Gastroesophageal sphincter (tissue), 4 donors: Measurements from ENCODE around the gene ARID1A. TPM values are rescaled to one million over a fixed set of nuclear protein-coding genes. Genes with fewer than 3 reads are reported as not detected.
A peak's percentile ranks its signal among the peaks of the same experiment; 100 is the strongest.

Experiments
- ATAC-seq: fragments of 150-250 bp; one replicate; pipeline ENCODE4 v1.9.1; 2016; ENCODE audit warnings: mild to moderate bottlenecking, moderate library complexity
- H3K27ac ChIP-seq, 4 donors: fragments of 200-600 bp; sonication (generic) in 3 of 4; 1 replicate in 3 of 4; 2 replicates in 1 of 4; pipeline ENCODE4 v1.5.1; 2016 to 2019
- H3K27me3 ChIP-seq: fragments of 200-600 bp; sonication (generic); one replicate; pipeline ENCODE4 v1.5.1; 2019
- H3K36me3 ChIP-seq, 2 donors: fragments of 200-600 bp; sonication (generic); one replicate each; pipeline ENCODE4 v1.5.1; 2019; ENCODE audit warnings: control low read depth in 1 of 2
- H3K4me1 ChIP-seq, 3 donors: fragments of 200-600 bp; sonication (generic); 1 replicate in 2 of 3; 2 replicates in 1 of 3; pipeline ENCODE4 v1.5.1; 2016 to 2019; ENCODE audit warnings: control low read depth in 2 of 3
- H3K4me3 ChIP-seq, 2 donors: fragments of 200-600 bp; sonication (generic); one replicate each; pipeline ENCODE4 v1.5.1; 2019; ENCODE audit warnings: mild to moderate bottlenecking in 1 of 2, moderate library complexity in 1 of 2
- H3K9me3 ChIP-seq, 3 donors: fragments of 200-600 bp; sonication (generic); one replicate each; pipeline ENCODE4 v1.5.1; 2017 to 2019; ENCODE audit warnings: control low read depth in 2 of 3
- EP300 ChIP-seq: sonication (generic); formaldehyde crosslinking; IDR thresholded peaks from one replicate; pipeline ENCODE4 v1.6.1; 2017; ENCODE audit warnings: antibody characterized with exemption, mild to moderate bottlenecking
- POLR2A ChIP-seq, 2 donors: fragments of 450-650 bp; IDR thresholded peaks; one replicate each; pipeline ENCODE4 v1.6.1; 2017; ENCODE audit warnings: antibody characterized with exemption in 2 of 2, mild to moderate bottlenecking in 2 of 2, moderate library complexity in 1 of 2
- POLR2AphosphoS5 ChIP-seq: sonication (generic); formaldehyde crosslinking; IDR thresholded peaks from one replicate; pipeline ENCODE4 v1.6.1; 2017; ENCODE audit warnings: antibody characterized with exemption
- WGBS, 2 donors: methylation state at CpG; one replicate each; pipeline ENCODE4 v1.1.5; 2018; ENCODE audit warnings: low coverage in 1 of 2; 5-methylcytosine and 5-hydroxymethylcytosine counted together
- total RNA-seq, 4 donors: library from RNA; depleted of rRNA; stranded (reverse); fragments of >200 nt; gene quantifications; one replicate each; pipeline ENCODE4 v1.1.0, GENCODE V29; 2016
- TF ChIP-seq, protein P1 (sequence below), 4 experiments: fragments of 200-600 bp in 2 of 4; fragments of 450-650 bp in 2 of 4; sonication (generic) in 1 of 4; IDR thresholded peaks; one replicate each; pipeline ENCODE4 v1.5.1; 2017 to 2019; ENCODE audit warnings: antibody characterized with exemption in 4 of 4, mild to moderate bottlenecking in 2 of 4, moderate library complexity in 2 of 4

Gene ARID1A
- total RNA-seq, 4 donors from 2014 or later, result 28.2 to 64.2 (median 42.6) TPM

DNA sequence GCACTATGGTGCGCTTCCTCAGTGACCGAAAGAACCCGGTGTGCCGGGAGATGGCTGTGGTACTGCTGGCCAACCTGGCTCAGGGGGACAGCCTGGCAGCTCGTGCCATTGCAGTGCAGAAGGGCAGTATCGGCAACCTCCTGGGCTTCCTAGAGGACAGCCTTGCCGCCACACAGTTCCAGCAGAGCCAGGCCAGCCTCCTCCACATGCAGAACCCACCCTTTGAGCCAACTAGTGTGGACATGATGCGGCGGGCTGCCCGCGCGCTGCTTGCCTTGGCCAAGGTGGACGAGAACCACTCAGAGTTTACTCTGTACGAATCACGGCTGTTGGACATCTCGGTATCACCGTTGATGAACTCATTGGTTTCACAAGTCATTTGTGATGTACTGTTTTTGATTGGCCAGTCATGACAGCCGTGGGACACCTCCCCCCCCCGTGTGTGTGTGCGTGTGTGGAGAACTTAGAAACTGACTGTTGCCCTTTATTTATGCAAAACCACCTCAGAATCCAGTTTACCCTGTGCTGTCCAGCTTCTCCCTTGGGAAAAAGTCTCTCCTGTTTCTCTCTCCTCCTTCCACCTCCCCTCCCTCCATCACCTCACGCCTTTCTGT is 84.6 kb downstream of the ARID1A start:
- TF ChIP-seq POLR2A (IDR thresholded peaks at IDR 0.05) (no peak), EP300 (no peak), POLR2AphosphoS5 (no peak)
- TF ChIP-seq, protein P1, sequence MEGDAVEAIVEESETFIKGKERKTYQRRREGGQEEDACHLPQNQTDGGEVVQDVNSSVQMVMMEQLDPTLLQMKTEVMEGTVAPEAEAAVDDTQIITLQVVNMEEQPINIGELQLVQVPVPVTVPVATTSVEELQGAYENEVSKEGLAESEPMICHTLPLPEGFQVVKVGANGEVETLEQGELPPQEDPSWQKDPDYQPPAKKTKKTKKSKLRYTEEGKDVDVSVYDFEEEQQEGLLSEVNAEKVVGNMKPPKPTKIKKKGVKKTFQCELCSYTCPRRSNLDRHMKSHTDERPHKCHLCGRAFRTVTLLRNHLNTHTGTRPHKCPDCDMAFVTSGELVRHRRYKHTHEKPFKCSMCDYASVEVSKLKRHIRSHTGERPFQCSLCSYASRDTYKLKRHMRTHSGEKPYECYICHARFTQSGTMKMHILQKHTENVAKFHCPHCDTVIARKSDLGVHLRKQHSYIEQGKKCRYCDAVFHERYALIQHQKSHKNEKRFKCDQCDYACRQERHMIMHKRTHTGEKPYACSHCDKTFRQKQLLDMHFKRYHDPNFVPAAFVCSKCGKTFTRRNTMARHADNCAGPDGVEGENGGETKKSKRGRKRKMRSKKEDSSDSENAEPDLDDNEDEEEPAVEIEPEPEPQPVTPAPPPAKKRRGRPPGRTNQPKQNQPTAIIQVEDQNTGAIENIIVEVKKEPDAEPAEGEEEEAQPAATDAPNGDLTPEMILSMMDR (IDR thresholded peaks at IDR 0.05), result no peak
- peaks cover 0 to 61% of the 10 kb centered on the region in 2 donors for H3K36me3 ChIP-seq
- WGBS, 2 donors, result 67 to 83% methylated on average over 3 to 9 of the region's 21 CpGs
- peaks cover 7 to 42% (median 18%) of the 10 kb centered on the region in 3 donors for H3K4me1 ChIP-seq
- H3K9me3 ChIP-seq, result no peaks in the 10 kb centered on the region
- H3K4me3 ChIP-seq, result no peak overlapping the region
- no peak overlapping the region for H3K27ac ChIP-seq
- H3K27me3 ChIP-seq, result no peaks in the 10 kb centered on the region
- ATAC-seq, result no peak

- TF ChIP-seq POLR2AphosphoS5 (no peak), EP300 (no peak), POLR2A (IDR thresholded peaks at IDR 0.05) (no peak)
- TF ChIP-seq, protein P1 (IDR thresholded peaks at IDR 0.05), result no peak
- ATAC-seq, result no peak
- Histone ChIP-seq H3K36me3 (peaks cover 0 to 53% of the 10 kb centered on the region in 2 donors), H3K9me3 (no peaks in the 10 kb centered on the region), H3K27me3 (no peaks in the 10 kb centered on the region), H3K4me3 (no peak overlapping the region), H3K27ac (no peak overlapping the region), H3K4me1 (peaks cover 10 to 45% (median 25%) of the 10 kb centered on the region in 3 donors)
- WGBS, 2 donors, result 50 to 73% methylated on average over 10 to 11 of the region's 11 CpGs
These were observed 85.5 kb downstream of the ARID1A start for GRCh38 chr1:26781206-26781825.

GRCh38 chr1:26782521-26783212 is 86.9 kb downstream of the ARID1A start:
- H3K4me3 ChIP-seq, result no peak overlapping the region
- peaks cover 10 to 54% (median 32%) of the 10 kb centered on the region in 3 donors for H3K4me1 ChIP-seq
- no peak for ATAC-seq
- 32 to 57% methylated on average over 3 of the region's 3 CpGs for WGBS, 2 donors
- no peaks in the 10 kb centered on the region for H3K27me3 ChIP-seq
- no peaks in the 10 kb centered on the region for H3K9me3 ChIP-seq
- peak overlapping the region in 3 of 4 donors; percentile 32 to 99 (median 46) for H3K27ac ChIP-seq
- TF ChIP-seq, protein P1 (IDR thresholded peaks at IDR 0.05), result no peak
- peaks cover 0 to 39% of the 10 kb centered on the region in 2 donors for H3K36me3 ChIP-seq

GRCh38 chr1:26783646-26784022 is 87.8 kb downstream of the ARID1A start:
- H3K27ac ChIP-seq, result peak overlapping the region; percentile 60 to 99 (median 88)
- no peaks in the 10 kb centered on the region for H3K9me3 ChIP-seq
- ATAC-seq, result no peak
- no peaks in the 10 kb centered on the region for H3K27me3 ChIP-seq
- WGBS, 2 donors, result 61 to 81% methylated on average over 4 to 5 of the region's 5 CpGs
- peaks cover 0 to 30% of the 10 kb centered on the region in 2 donors for H3K36me3 ChIP-seq
- peaks cover 10 to 58% (median 32%) of the 10 kb centered on the region in 3 donors for H3K4me1 ChIP-seq
- no peak for TF ChIP-seq EP300
- no peak for TF ChIP-seq POLR2AphosphoS5
- H3K4me3 ChIP-seq, result no peak overlapping the region

GRCh38 chr1:26784023-26784871 is 88.4 kb downstream of the ARID1A start:
- TF ChIP-seq POLR2AphosphoS5, result peak; percentile 47
- TF ChIP-seq, protein P1 (IDR thresholded peaks at IDR 0.05), result peak in 1 of 4 experiments; percentile 28
- no peak for TF ChIP-seq EP300
- no peak for TF ChIP-seq POLR2A (IDR thresholded peaks at IDR 0.05)
- ATAC-seq, result peak; percentile 50
- Histone ChIP-seq H3K4me1 (peaks cover 10 to 64% (median 32%) of the 10 kb centered on the region in 3 donors), H3K27me3 (no peaks in the 10 kb centered on the region), H3K9me3 (no peaks in the 10 kb centered on the region), H3K4me3 (no peak overlapping the region), H3K36me3 (peaks cover 0 to 23% of the 10 kb centered on the region in 2 donors), H3K27ac (peak overlapping the region; percentile 60 to 99 (median 88))
- WGBS, 2 donors, result 50% methylated on average over 1 of the region's 2 CpGs; no CpG with 5 or more reads in 1 of the 2 donors
